Embryonic facial prominence (tissue), 1 donor: ENCODE measurements around the gene ITPA.

Experiments used
- DNase-seq: peaks from one replicate; pipeline ENCODE4 v3.0.0-alpha.2; 2016; ENCODE audit errors: extremely low spot score

Gene ITPA

DNA sequence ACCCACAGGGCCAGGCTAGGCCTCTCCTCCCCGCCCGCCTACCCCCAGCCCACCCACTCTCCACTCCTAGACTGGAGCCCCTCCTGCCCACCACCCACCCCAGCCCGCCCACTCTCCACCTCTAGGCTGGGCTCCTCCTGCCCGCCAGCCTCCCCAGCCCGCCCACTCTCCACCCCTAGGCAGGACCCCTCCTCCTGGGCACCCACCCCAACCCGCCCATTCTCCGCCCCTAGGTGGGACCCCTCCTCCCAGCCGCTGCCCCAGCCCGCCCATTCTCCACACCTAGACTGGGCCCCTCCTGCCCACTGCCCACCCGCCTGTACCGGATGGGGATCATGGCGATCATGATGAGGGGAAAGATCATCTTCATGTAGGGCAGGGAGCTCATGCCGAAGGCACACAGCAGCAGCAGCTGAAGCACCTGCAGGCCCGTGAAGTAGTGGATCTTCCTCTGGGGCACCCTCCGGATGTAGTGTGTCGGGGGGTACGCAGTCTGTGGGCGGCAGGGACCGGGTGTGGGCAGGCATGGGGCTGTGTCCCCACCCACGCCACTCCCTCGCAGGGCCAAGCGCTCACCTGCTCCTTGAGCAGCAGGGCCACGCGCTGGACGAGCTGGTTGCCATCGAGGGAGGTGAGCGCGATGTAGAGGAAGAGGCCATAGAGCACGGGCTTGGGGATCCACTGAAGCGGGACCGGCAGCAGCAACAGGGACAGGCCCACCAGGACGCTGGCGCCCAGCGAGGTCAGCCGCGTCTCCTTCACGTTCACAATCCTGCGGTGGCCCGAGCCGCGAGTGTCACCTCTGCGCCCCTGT is 18.8 kb downstream of the ITPA start:
- DNase-seq: no peak

DNA sequence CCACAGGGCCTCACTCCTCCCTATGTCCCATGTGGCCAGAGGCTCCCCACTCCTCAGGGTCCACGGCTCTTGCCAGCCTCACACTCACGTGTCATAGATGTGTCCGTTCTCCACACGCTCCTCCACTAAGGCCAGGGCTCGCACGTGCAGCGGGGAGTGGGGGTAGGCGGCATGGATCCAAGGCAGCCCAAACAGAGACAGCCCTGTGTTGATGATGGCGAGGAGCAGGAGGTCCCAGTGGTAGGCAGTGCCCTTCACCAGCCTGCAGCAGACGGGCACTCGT is 19.4 kb downstream of the ITPA start:
- DNase-seq: no peak

DNA sequence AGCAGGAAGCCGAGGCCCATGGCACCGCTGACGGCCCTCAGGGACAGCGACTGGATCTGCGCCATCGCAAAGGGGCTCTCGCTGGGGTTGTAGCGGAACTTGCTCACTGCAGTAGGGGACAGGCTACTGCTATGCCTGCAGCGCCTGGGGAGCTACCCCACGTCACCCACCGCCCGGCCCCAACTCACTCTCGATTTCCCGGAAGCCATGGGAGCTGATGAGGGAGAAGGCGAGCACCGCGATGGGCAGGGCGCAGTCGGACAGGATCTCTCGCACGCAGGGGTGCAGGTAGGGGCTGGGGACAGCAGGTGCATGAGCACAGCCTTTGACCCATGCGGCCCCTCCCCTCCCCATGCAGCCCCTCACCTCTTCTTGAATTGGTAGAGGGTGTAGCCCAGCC is 19.9 kb downstream of the ITPA start:
- no peak for DNase-seq

DNA sequence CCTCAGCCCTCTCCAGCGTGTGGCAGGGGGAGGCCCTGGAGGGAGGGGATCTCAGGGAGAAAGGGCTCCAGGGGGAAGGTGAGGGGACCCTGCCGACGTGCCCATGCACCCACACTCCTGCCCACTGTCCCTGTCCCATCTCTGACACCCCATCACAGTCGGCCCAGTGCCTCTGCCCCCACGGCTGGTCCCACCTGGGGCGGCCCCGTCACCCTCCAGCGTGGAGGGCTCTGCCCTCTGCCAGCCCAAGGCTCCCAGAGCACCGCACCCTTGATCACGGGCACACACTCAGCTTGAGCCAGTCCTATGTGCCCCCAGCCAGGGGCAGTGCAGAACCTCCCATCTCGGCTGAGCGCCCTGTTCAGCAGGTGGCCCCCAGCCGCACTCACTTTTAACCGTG is 20.5 kb downstream of the ITPA start:
- no peak for DNase-seq

DNA sequence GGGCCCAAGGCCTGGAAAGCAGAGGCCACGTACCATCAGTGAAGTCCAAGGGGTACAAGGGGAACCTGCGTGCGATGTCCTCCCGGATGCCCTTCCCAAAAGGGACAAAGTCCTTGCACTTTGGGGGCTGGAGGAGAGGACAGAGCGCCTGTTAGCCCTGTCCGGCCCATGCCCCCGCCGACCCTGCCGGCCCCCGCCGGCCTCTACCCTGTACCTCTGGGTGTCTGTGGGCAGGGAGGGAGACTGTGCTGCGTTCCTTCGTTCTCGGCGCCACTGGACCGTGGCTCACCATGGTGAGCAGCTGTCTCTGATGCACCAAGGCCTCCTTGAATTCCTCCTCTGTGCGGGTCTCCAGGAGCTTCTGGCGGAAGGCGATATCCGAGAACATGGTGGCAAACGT is 21.8 kb downstream of the ITPA start:
- no peak for DNase-seq

DNA sequence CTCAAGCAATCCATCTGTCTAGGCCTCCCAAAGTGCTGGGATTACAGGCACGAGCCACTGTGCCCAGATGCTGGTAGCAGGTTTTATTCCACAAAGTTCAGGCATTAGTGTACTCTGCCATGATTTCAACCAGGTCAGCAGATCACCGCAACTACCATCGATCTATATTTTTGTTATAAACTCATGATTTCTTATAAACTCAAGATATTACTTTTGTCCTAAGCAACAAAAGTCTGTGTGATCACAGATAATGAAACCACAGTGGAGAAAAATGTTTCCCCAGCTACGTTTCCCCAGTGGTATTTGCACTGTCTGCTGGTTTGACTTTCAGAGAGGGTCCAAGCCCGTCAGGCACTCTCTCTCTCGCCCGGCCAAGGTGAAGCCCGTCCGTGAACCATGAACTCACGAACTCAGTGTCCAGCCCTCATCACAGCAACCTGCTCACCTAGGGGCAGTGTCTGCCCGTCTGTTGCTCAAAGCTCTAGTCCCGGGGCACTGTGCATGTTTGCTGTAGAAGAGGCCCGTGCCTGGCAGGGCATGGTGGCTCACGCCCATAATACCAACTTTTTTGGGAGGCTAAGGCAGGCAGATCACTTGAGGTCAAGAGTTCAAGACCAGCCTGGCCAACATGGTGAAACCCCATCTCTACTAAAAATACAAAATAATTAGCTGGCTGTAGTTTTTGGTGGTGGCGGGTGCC is 22.7 kb downstream of the ITPA start:
- no peak for DNase-seq

DNA sequence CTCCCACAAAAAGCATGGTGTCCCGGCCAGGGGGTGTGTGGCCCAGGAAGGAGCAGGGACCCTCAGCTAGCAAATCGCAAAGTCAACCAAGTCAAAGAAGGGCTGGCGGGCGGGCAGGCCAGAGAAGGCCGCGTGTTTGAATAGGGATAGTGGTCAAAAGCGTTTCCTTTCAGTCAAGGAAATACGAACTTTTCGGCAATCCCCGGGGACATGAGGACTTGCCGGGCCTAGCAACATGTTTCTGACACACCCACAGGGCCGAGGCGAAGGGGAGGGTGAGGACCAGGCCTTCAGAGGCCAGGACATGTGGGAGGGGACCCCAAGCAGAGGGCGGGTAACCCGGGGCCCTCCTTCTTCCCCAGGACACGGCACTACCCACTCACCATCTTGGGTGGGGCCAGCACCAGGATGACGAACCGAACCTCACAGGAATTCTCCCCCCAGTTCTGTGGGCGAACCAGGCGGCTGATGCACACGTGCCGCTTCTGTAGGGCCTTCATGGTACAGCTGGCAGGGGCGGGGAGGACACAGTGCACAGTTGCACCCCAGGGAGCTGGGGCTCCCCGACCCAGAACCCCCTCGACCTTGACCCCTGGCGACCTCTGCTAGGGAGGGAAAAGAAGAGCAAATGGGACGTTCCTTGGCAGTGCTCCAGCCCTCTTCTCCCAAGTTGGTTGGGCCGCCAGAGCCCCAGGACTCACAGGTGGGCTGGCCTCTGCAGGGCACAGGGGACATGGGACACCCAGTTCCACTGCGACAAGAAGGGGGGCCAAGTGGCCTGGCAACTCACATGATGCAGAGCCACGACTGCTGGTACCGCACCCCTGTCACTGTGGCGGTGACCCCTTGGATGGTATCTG is 24.1 kb downstream of the ITPA start:
- no peak for DNase-seq

DNA sequence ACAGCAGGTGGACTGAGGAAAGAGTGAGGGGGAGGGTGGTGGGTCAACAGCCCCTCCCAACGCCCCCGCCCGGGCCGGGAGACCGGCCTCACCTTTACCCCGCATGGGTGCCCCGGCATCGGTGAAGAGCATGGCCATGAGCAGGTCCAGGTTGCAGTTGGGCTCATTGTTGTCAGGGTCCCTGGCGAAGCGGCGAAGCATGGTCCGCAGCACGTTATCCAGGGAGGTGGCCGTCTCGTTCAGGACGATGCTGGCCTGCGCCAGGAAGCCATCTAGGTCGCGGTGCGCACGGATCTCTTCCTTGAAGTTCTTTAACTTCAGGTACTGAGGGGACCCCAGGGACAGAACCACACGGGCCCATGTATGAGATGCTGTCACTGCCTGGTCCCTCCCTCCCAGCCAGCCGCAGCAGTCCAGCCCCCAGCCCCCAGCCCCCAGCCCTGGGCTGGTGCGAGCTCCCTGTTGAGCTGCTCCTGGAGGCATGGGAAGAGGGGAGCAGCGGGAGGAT is 24.7 kb downstream of the ITPA start:
- no peak for DNase-seq

DNA sequence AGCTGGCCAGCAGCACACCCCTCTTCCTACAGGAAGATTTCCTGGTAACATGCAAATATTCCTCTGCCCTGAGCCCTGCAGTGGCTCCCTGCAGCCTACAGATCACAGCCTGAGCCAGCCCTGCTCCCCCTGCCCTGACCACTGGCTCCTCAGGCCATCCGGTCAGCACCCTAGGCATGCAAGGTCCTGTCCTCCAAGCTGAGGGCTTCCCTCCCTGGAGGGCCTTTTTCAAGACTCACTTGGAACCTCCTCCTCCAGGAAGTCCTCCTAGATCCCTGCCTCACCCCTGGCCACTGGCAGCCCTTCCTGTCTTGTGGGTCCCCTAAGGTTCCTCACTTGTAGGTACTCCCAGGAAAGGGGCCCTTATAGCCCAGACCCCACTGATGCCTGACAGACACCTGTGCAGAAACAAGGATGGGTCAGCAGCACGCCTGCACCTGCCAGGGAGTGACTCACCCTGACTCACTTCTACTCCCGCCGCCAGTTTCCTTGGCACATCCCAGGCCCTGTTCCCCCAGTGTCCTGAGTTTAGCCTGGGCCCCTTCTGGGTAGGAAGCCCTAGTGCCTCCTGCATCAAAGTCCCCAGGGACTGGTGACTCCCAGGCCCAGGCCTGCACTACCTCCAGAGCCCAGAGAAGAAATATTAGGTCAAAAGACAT is 26.5 kb downstream of the ITPA start:
- DNase-seq: no peak

DNA sequence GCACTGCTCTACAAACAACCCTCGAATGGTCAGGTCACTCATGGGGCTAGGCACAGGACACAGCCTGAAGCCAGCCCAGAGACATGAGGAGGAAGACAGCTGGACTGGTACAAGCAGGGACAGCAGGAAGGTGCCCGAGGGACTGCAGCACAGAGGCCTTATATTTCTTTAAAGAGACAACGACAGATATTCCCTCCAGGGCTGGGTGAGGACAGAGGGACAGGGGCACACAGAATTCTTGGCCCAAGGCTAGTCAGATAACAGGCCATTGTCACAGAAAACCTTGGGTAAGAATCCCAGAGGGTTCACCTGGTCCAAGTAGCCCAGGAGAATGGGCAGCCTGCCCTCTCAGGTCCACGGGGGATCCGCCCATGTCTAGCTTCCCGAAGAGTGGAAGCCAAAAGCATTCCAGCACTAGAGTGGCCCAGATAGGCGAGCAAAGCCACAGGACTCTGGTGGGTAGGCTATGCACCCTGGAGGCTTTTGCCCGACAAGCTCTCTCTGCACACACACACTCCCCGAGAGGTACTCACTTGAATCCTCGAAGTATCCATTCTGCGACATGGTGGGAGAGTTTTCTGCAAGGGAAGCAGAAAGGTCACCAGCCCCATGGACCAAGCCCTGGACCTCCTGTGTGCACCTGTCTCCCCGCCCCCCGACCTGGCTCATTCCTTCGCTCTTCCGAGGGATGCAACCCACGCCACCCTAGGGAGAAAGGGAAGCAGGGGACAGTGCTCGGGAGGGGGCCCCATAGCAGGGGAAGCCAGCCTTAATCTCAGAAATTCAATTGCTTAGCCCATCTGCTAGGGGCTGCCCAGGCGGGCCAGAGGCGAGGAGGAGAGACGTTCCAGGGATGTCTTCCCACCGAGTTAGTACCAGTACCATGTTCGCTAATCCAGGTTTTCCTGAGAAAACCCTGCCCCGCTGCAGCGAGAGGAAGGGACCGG is 28.0 kb downstream of the ITPA start:
- no peak for DNase-seq

DNA sequence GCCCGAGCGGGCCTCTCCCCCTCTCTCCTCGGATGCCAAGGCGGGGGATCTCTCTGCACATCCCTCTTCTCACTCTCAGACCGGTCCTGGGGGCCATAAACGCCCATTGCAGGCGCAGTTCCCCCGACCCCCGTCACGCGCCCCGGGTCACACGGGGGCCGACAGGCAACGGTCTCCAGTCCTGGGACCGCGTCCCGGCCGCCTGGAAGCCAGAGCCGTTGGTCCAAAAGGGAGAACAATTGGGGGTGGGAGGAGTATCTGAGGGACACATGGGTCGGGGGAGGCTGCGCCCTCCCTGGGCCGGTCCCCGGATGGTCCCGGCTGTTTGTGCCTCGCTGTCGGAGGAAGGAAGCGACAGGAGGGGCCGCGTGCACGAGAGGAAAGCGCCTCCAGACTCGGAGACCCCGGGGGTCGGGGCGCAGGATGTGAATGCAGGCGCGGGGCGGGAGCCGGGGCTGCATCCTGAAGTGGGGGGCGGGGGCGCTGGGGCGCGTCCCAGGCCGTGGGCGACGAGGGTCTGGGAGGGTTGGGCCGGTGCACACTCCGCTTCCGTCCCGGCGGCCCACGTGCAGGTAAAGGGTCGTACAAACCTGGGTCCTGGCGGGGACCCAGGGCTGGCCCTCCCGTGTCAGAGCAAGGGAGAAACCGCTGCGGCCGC is 28.8 kb downstream of the ITPA start:
- DNase-seq: no peak

DNA sequence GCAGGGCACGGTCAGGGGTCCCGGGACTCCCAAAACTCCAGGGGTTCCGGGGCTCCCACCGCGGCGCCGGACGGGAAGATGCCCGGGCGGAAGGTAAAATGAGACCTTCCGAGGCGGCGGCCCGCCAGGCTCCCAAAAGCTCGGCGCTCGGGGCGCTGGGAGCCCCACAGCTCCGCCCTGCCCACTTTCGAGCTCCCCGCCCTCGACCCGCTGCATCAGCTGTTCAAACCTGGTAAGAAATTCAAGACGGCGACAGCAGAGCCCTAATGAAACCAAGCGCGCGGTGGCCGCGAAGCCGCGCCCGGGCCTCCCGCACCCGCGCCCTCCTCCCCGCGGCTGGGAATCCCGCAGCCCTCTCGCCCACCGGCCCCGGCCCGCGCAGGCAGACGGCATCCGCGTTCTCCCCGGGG is 29.3 kb downstream of the ITPA start:
- DNase-seq: no peak

DNA sequence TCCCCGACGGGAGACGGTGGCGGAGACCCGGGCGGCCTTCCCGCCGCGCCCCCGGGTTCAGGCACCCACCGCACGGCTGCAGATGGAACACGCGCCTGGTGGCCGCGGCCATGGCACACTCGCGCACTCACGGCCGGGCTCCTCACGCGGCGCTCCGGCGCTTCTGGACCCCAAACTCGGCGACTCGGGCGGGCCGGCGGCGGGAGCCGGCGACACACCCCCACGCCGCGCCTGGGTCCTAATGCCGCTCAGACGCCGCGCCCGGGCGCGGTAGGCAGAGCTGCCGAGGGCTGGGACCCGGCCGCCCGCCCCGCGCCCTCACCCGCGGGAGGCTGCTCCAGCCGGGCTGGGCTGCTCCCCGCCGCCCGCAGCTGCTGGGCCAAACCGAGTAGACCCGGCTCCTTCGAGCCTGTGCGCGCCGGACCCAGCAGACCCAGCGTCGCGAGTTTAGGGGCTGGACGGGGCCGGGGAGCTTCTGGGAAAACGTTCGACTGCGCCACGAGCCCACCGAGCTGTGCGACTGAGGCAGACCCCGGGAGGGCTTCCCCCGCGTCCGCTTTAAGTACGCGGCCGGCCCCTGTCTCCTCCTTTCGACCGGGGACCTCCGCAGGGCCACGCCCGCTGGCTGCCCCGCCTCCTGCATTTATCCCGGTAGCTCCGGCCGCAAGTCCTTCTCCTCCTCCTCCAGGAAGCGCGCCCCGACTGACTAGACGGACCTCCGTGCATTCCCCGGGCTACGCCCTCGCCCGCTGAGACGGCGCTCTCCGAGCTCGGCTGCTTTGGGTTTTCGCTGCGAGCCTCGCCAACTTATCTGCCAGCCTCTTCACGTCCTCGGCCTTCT is 29.9 kb downstream of the ITPA start, which contains the start of gene SLC4A11:
SLC4A11 (minus strand) TSS at position 165 of the 841 bp plus-strand sequence; CDS start at position 112, 53 bp downstream.
- DNase-seq: no peak

DNA sequence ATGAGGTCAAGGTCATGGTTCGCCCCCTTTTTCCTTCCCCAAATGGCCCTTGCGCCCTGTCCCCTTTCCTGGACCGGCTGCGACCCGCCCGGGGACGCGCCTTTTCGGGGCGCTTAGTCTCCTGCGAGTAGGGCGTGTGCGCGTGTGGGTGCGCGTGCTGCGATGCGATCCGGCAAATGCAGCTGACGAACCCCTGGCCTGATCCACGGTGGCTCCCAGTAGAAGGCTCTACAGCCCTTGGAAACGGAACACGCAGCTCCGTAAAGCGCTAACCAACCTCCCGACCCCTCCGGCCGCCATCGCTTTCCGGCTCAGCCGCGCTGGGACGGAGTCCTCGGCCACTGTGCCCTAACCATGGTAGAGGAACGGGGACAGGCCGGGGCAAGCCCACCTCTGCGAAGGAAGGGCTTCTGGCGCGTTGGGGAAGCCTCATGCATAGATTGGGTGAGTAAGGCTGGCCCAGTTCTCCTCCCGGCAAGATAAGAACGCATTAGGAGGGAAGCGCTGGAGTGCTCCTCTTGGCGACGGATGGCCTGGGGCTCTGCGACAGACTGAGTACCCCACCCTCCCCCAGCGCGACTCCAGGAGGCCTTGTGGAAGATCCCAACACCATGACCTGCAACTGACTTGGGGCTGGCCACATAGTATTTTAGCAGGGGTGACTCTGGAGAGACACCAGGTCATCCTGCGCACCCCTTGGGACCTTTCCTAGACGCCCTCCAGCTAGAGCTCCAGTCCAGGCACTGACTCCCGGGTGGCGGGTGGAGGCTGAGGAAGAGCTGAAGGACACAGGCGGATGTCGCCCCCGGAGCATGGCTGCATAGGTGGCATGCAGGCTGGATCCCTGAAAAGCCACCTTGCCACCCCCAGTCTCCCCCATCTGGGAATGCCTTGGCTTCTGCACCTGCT is 30.8 kb downstream of the ITPA start:
- no peak for DNase-seq

DNA sequence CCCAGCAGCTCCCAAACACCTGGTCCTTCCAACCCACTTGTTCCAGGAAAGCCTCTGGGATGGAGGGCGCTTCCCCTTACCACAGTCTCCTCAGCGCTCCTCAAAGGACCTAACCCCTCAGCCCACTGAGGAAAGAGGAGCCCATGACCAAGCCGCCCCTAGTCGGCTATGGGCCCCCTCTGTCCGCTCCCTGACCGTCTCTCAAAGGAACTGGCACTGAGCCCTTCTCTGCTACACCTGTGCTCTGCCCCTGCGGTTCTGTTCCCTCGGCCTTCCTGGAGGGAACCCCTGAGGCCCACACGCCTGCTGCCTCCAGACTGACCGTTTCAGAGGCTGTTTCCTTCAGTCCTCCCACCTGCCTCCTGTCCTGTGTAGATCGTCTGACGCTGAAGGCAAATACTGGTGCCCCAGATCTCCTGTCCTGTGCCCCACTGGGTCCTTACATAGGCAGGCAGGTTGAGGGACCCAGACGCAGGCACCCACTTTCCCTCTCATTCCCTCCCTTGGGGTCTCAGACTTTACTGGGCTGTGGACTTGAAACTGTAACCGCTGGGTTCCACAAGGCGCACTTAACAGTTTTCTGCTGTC is 31.6 kb downstream of the ITPA start:
- DNase-seq: no peak

DNA sequence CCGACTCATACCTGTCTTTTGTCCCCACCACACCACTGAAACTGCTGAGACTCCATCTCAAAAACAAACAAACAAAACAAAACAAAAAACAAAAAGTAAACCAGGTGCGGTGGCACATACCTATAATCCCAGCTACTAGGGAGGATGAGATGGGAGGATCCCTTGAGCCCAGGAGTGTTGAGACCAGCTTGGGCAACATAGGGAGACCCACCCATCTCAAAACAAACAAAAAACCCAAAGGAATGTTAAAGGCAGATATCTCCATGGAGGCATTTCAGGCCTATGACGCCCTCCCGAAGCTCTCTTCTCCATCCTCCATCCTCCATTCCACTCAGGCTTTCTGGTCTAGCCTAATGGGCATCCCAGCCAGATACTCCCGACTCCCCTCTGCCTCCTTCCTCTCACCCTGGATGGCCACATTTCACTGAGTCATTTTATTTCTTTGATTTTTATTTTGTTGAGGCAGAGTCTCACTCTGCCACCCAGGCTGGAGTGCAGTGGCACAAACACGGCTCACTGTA is 32.9 kb downstream of the ITPA start:
- no peak for DNase-seq

DNA sequence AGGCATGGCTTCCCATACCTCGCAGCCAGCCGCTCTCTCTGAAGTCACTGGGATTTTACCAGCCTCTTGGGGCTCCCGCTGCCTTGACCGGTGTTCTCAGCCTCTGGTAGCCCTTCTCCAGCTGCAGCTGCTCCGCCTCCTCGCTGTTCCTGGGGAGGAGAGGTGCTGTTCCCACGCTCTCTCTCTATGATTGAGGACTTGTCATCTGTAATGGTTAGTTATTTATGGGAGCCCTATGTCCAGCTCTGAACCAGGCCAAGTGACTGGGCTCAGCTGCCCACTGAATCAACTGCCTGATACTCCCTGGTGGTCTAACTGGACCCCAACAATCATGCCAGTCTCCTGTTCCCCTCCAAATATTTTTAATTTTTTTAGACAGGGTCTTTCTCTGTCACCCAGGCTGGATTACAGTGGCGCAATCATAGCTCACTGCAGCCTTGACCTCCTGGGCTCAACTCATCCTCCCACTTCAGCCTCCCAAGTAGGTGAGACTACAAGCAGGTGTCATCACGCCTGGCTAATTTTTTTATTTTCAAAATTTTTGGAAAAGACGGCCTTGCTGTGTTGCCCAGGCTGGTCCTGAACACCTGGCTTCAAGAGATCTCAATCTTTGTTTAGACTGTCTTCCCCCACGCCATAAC is 34.5 kb downstream of the ITPA start:
- DNase-seq: no peak
